Trophoblast cell (in vitro differentiated cells and primary cell): ENCODE results near the gene OR51A2.

Source experiments
- DNase-seq, 2 donors: peaks; one replicate each; pipeline ENCODE4 v3.0.0-alpha.2; 2016
- H2AFZ ChIP-seq: 2 replicates; pipeline ENCODE4 v1.6.1; 2013; ENCODE audit warnings: low read length, moderate library complexity, mild to moderate bottlenecking; ENCODE audit not compliant: insufficient read depth, poor library complexity
- H2AK5ac ChIP-seq: 2 replicates; pipeline ENCODE4 v1.6.1; 2013; ENCODE audit warnings: mild to moderate bottlenecking, low read length
- H2BK120ac ChIP-seq: 2 replicates; pipeline ENCODE4 v1.6.1; 2013; ENCODE audit warnings: low read length, mild to moderate bottlenecking, moderate library complexity; ENCODE audit not compliant: insufficient read depth, poor library complexity
- H2BK12ac ChIP-seq: 2 replicates; pipeline ENCODE4 v1.6.1; 2013; ENCODE audit warnings: mild to moderate bottlenecking, low read length, moderate library complexity
- H2BK5ac ChIP-seq: 2 replicates; pipeline ENCODE4 v1.6.1; 2013; ENCODE audit warnings: low read length, low read depth, moderate library complexity, mild to moderate bottlenecking; ENCODE audit not compliant: poor library complexity
- H3K14ac ChIP-seq: 2 replicates; pipeline ENCODE4 v1.6.1; 2013; ENCODE audit warnings: mild to moderate bottlenecking, low read length
- H3K18ac ChIP-seq: 2 replicates; pipeline ENCODE4 v1.6.1; 2013; ENCODE audit warnings: mild to moderate bottlenecking, low read length
- H3K23ac ChIP-seq: 2 replicates; pipeline ENCODE4 v1.6.1; 2013; ENCODE audit warnings: low read length
- H3K27ac ChIP-seq: 2 replicates; pipeline ENCODE4 v1.5.1; 2013; ENCODE audit warnings: low read depth, mild to moderate bottlenecking, inconsistent platforms, low read length, moderate library complexity
- H3K27me3 ChIP-seq: 2 replicates; pipeline ENCODE4 v1.6.1; 2013; ENCODE audit warnings: inconsistent platforms, mild to moderate bottlenecking, low read length, moderate library complexity; ENCODE audit not compliant: insufficient read depth
- H3K36me3 ChIP-seq, 2 experiments: 1 replicate in 1 of 2; 2 replicates in 1 of 2; pipeline ENCODE4 v1.6.1; 2013; ENCODE audit warnings: low read length in 2 of 2, mild to moderate bottlenecking in 2 of 2, moderate library complexity in 1 of 2; ENCODE audit not compliant: insufficient read depth in 2 of 2, control insufficient read depth in 1 of 2
- H3K4ac ChIP-seq: 2 replicates; pipeline ENCODE4 v1.6.1; 2013; ENCODE audit warnings: low read depth, mild to moderate bottlenecking, low read length, moderate library complexity
- H3K4me1 ChIP-seq, 2 experiments: 1 replicate in 1 of 2; 2 replicates in 1 of 2; pipeline ENCODE4 v1.6.1; 2013; ENCODE audit warnings: low read length in 2 of 2, mild to moderate bottlenecking in 2 of 2, moderate library complexity in 1 of 2; ENCODE audit not compliant: insufficient read depth in 2 of 2, control insufficient read depth in 1 of 2
- H3K4me2 ChIP-seq: 2 replicates; pipeline ENCODE4 v1.6.1; 2013; ENCODE audit warnings: inconsistent platforms, mild to moderate bottlenecking, low read length, moderate library complexity
- H3K4me3 ChIP-seq: 2 replicates; pipeline ENCODE4 v1.5.1; 2013; ENCODE audit warnings: mild to moderate bottlenecking, low read depth, low read length, inconsistent platforms
- H3K79me1 ChIP-seq: one replicate; pipeline ENCODE4 v1.6.1; 2013; ENCODE audit warnings: low read length
- H3K79me2 ChIP-seq: 2 replicates; pipeline ENCODE4 v1.6.1; 2013; ENCODE audit warnings: low read length, mild to moderate bottlenecking; ENCODE audit not compliant: control insufficient read depth, insufficient read depth, poor library complexity
- H3K9ac ChIP-seq: 2 replicates; pipeline ENCODE4 v1.6.1; 2013; ENCODE audit warnings: mild to moderate bottlenecking, low read length
- H3K9me3 ChIP-seq: 2 replicates; pipeline ENCODE4 v1.6.1; 2013; ENCODE audit warnings: low read depth, mild to moderate bottlenecking, control low read depth, inconsistent platforms, low read length; ENCODE audit not compliant: insufficient read depth
- H4K12ac ChIP-seq: 2 replicates; pipeline ENCODE4 v1.6.1; 2013; ENCODE audit warnings: low read depth, mild to moderate bottlenecking, low read length, moderate library complexity
- H4K8ac ChIP-seq: 2 replicates; pipeline ENCODE4 v1.6.1; 2013; ENCODE audit warnings: low read depth, mild to moderate bottlenecking, low read length, moderate library complexity
- H4K91ac ChIP-seq: one replicate; pipeline ENCODE4 v1.6.1; 2013; ENCODE audit warnings: low read depth, mild to moderate bottlenecking, low read length, moderate library complexity
- WGBS: extraction: QIAGEN DNeasy Blood & Tissue Kit; methylation state at CpG from one replicate; pipeline ENCODE4 v1.1.7; 2013; ENCODE audit warnings: missing lambda C conversion rate; ENCODE audit not compliant: insufficient read length, insufficient coverage; ENCODE audit errors: extremely low coverage; 5-methylcytosine and 5-hydroxymethylcytosine counted together

The OR51A2 gene

GRCh38 chr11:4936745-4937144 lies 18.8 kb downstream of the OR51A2 start:
- Histone ChIP-seq H3K4me1 (no peaks in the 10 kb centered on the region), H2BK5ac (no peak overlapping the region), H4K12ac (no peak overlapping the region), H2AK5ac (no peak overlapping the region), H3K9ac (no peak overlapping the region), H2AFZ (no peak overlapping the region), H3K9me3 (no peaks in the 10 kb centered on the region), H4K8ac (no peak overlapping the region), H3K4me2 (no peak overlapping the region), H2BK120ac (no peak overlapping the region), H3K4ac (no peak overlapping the region), H3K36me3 (no peaks in the 10 kb centered on the region), H3K4me3 (no peak overlapping the region), H3K27me3 (no peaks in the 10 kb centered on the region), H3K23ac (no peak overlapping the region), H3K27ac (no peak overlapping the region), H2BK12ac (no peak overlapping the region), H4K91ac (no peak overlapping the region), H3K79me1 (no peaks in the 10 kb centered on the region), H3K14ac (no peak overlapping the region), H3K79me2 (no peaks in the 10 kb centered on the region), H3K18ac (no peak overlapping the region)
- WGBS: no CpG with 5 or more reads among the region's 3 CpGs
- DNase-seq: no peak

GRCh38 chr11:4932751-4933150 lies 22.8 kb downstream of the OR51A2 start:
- H2BK12ac ChIP-seq: no peak overlapping the region
- H3K18ac ChIP-seq: no peak overlapping the region
- no peak overlapping the region for H3K4me2 ChIP-seq
- no peaks in the 10 kb centered on the region for H3K9me3 ChIP-seq
- no peak overlapping the region for H2AK5ac ChIP-seq
- H3K23ac ChIP-seq: no peak overlapping the region
- 100% methylated on average over 2 of the region's 4 CpGs for WGBS
- H3K79me1 ChIP-seq: no peaks in the 10 kb centered on the region
- no peak overlapping the region for H2BK5ac ChIP-seq
- no peak overlapping the region for H4K91ac ChIP-seq
- no peak for DNase-seq
- H3K4me3 ChIP-seq: no peak overlapping the region
- H4K12ac ChIP-seq: no peak overlapping the region
- H2AFZ ChIP-seq: no peak overlapping the region
- H3K4me1 ChIP-seq: no peaks in the 10 kb centered on the region
- H3K27me3 ChIP-seq: no peaks in the 10 kb centered on the region
- no peaks in the 10 kb centered on the region for H3K36me3 ChIP-seq
- no peak overlapping the region for H3K14ac ChIP-seq
- H3K27ac ChIP-seq: no peak overlapping the region
- H4K8ac ChIP-seq: no peak overlapping the region
- H3K79me2 ChIP-seq: no peaks in the 10 kb centered on the region
- H2BK120ac ChIP-seq: no peak overlapping the region
- H3K4ac ChIP-seq: no peak overlapping the region
- no peak overlapping the region for H3K9ac ChIP-seq

- no peaks in the 10 kb centered on the region for H3K4me1 ChIP-seq
- no peaks in the 10 kb centered on the region for H3K79me1 ChIP-seq
- no peak overlapping the region for H4K12ac ChIP-seq
- no peak overlapping the region for H3K18ac ChIP-seq
- no peak overlapping the region for H2BK5ac ChIP-seq
- no peak overlapping the region for H3K4ac ChIP-seq
- H2BK12ac ChIP-seq: no peak overlapping the region
- no peak overlapping the region for H3K14ac ChIP-seq
- no peak overlapping the region for H4K8ac ChIP-seq
- no peaks in the 10 kb centered on the region for H3K36me3 ChIP-seq
- DNase-seq: no peak
- H3K27ac ChIP-seq: no peak overlapping the region
- H3K4me2 ChIP-seq: no peak overlapping the region
- no peak overlapping the region for H2AK5ac ChIP-seq
- H3K27me3 ChIP-seq: no peaks in the 10 kb centered on the region
- H3K9me3 ChIP-seq: no peaks in the 10 kb centered on the region
- no peak overlapping the region for H2AFZ ChIP-seq
- no peak overlapping the region for H3K9ac ChIP-seq
- H2BK120ac ChIP-seq: no peak overlapping the region
- no peak overlapping the region for H4K91ac ChIP-seq
- no peak overlapping the region for H3K23ac ChIP-seq
- no peaks in the 10 kb centered on the region for H3K79me2 ChIP-seq
- H3K4me3 ChIP-seq: no peak overlapping the region
Measured at GRCh38 chr11:4926608-4927007, 28.9 kb downstream of the OR51A2 start.

- no peaks in the 10 kb centered on the region for H3K36me3 ChIP-seq
- no peak for DNase-seq
- H3K4me3 ChIP-seq: no peak within 1 kb of the TSS
- H3K79me2 ChIP-seq: no peaks in the 10 kb centered on the region
- H3K9ac ChIP-seq: no peak within 1 kb of the TSS
- WGBS: no CpG with 5 or more reads among the region's 1 CpG
- H2BK5ac ChIP-seq: no peak within 1 kb of the TSS
- no peaks in the 10 kb centered on the region for H3K27me3 ChIP-seq
- no peak within 1 kb of the TSS for H2BK12ac ChIP-seq
- no peak within 1 kb of the TSS for H2BK120ac ChIP-seq
- no peak within 1 kb of the TSS for H3K4ac ChIP-seq
- no peak within 1 kb of the TSS for H3K18ac ChIP-seq
- no peak within 1 kb of the TSS for H3K23ac ChIP-seq
- no peak within 1 kb of the TSS for H3K14ac ChIP-seq
- H3K27ac ChIP-seq: no peak within 1 kb of the TSS
- no peaks in the 10 kb centered on the region for H3K4me1 ChIP-seq
- H4K8ac ChIP-seq: no peak within 1 kb of the TSS
- H3K79me1 ChIP-seq: no peaks in the 10 kb centered on the region
- H4K91ac ChIP-seq: no peak within 1 kb of the TSS
- H4K12ac ChIP-seq: no peak within 1 kb of the TSS
- H2AK5ac ChIP-seq: no peak within 1 kb of the TSS
- no peaks in the 10 kb centered on the region for H3K9me3 ChIP-seq
- H3K4me2 ChIP-seq: no peak within 1 kb of the TSS
- no peak within 1 kb of the TSS for H2AFZ ChIP-seq
Measured at GRCh38 chr11:4924239-4924638, 31.3 kb downstream of the OR51A2 start, which contains the start of gene OR51G1. Gene OR51G1 (minus strand): TSS chr11:4924339. CDS start chr11:4924339, 0 bp downstream.
